H9 (cell line): ENCODE measurements around the gene C1S. TPM values are rescaled to one million over a fixed set of nuclear protein-coding genes. Genes with fewer than 3 reads are reported as not detected.

Experiments
- DNase-seq: peaks from one replicate; pipeline ENCODE4 v3.0.0-alpha.2; 2017
- H2AFZ ChIP-seq: one replicate; pipeline ENCODE4 v1.6.1; 2013; ENCODE audit warnings: mild to moderate bottlenecking, low read length, control low read depth, moderate library complexity
- H2AK5ac ChIP-seq: 2 replicates; pipeline ENCODE4 v1.6.1; 2013; ENCODE audit warnings: low read length, control low read depth, mixed read lengths; ENCODE audit not compliant: insufficient read length
- H2BK120ac ChIP-seq: one replicate; pipeline ENCODE4 v1.6.1; 2013; ENCODE audit warnings: low read depth, mild to moderate bottlenecking, low read length, control low read depth, inconsistent platforms; ENCODE audit not compliant: poor library complexity, severe bottlenecking
- H2BK12ac ChIP-seq: 2 replicates; pipeline ENCODE4 v1.6.1; 2013; ENCODE audit warnings: low read length, control low read depth, mixed read lengths, low read depth; ENCODE audit not compliant: insufficient read length
- H2BK15ac ChIP-seq: 2 replicates; pipeline ENCODE4 v1.6.1; 2013; ENCODE audit warnings: low read depth, low read length, control low read depth
- H2BK20ac ChIP-seq: one replicate; pipeline ENCODE4 v1.6.1; 2013; ENCODE audit warnings: low read depth, mild to moderate bottlenecking, low read length, control low read depth, inconsistent platforms; ENCODE audit not compliant: poor library complexity, severe bottlenecking
- H2BK5ac ChIP-seq: 2 replicates; pipeline ENCODE4 v1.6.1; 2013; ENCODE audit warnings: low read length, control low read depth, mixed read lengths; ENCODE audit not compliant: insufficient read length
- H3K14ac ChIP-seq: 2 replicates; pipeline ENCODE4 v1.6.1; 2013; ENCODE audit warnings: low read length, control low read depth; ENCODE audit not compliant: insufficient read depth
- H3K18ac ChIP-seq: 2 replicates; pipeline ENCODE4 v1.6.1; 2013; ENCODE audit warnings: low read depth, mild to moderate bottlenecking, mixed read lengths, low read length, control low read depth; ENCODE audit not compliant: insufficient read length
- H3K23ac ChIP-seq: 2 replicates; pipeline ENCODE4 v1.6.1; 2013; ENCODE audit warnings: low read length, control low read depth, mixed read lengths, low read depth; ENCODE audit not compliant: insufficient read length
- H3K23me2 ChIP-seq: 2 replicates; pipeline ENCODE4 v1.6.1; 2013; ENCODE audit warnings: low read depth, mild to moderate bottlenecking, mixed read lengths, low read length, control low read depth; ENCODE audit not compliant: insufficient read length, poor library complexity, severe bottlenecking
- H3K27ac ChIP-seq: 2 replicates; pipeline ENCODE4 v1.5.1; 2013; ENCODE audit warnings: low read length, control low read depth, mixed read lengths, low read depth; ENCODE audit not compliant: insufficient read length
- H3K27me3 ChIP-seq: 2 replicates; pipeline ENCODE4 v1.6.1; 2013; ENCODE audit warnings: low read length, control low read depth, inconsistent platforms; ENCODE audit not compliant: insufficient read depth
- H3K4ac ChIP-seq: 2 replicates; pipeline ENCODE4 v1.6.1; 2013; ENCODE audit warnings: low read depth, mild to moderate bottlenecking, control low read depth, inconsistent platforms, low read length, moderate library complexity
- H3K4me1 ChIP-seq: 2 replicates; pipeline ENCODE4 v1.6.1; 2013; ENCODE audit warnings: low read length, control low read depth, inconsistent platforms; ENCODE audit not compliant: insufficient read depth
- H3K4me2 ChIP-seq: 2 replicates; pipeline ENCODE4 v1.6.1; 2013; ENCODE audit warnings: low read length, control low read depth, mixed read lengths; ENCODE audit not compliant: insufficient read length, insufficient read depth
- H3K56ac ChIP-seq: 2 replicates; pipeline ENCODE4 v1.6.1; 2013; ENCODE audit warnings: low read depth, mild to moderate bottlenecking, mixed read lengths, low read length, control low read depth; ENCODE audit not compliant: insufficient read length
- H3K79me1 ChIP-seq: 2 replicates; pipeline ENCODE4 v1.6.1; 2013; ENCODE audit warnings: low read depth, mild to moderate bottlenecking, moderate library complexity, low read length, control low read depth, inconsistent platforms; ENCODE audit not compliant: insufficient read depth, poor library complexity, severe bottlenecking
- H3K79me2 ChIP-seq: 2 replicates; pipeline ENCODE4 v1.6.1; 2013; ENCODE audit warnings: low read length, control low read depth, inconsistent platforms; ENCODE audit not compliant: insufficient read depth
- H3K9ac ChIP-seq: 2 replicates; pipeline ENCODE4 v1.6.1; 2013; ENCODE audit warnings: low read length, control low read depth, mixed read lengths; ENCODE audit not compliant: insufficient read length; ENCODE audit errors: extremely low read depth
- H3K9me3 ChIP-seq: one replicate; pipeline ENCODE4 v1.6.1; 2013; ENCODE audit warnings: low read depth, low read length, inconsistent platforms; ENCODE audit not compliant: control insufficient read depth
- H3T11ph ChIP-seq: one replicate; pipeline ENCODE4 v1.6.1; 2013; ENCODE audit warnings: mild to moderate bottlenecking, low read length, control low read depth, inconsistent platforms
- H4K20me1 ChIP-seq: one replicate; pipeline ENCODE4 v1.6.1; 2013; ENCODE audit not compliant: control insufficient read depth, insufficient read length, insufficient read depth
- H4K5ac ChIP-seq: 2 replicates; pipeline ENCODE4 v1.6.1; 2013; ENCODE audit warnings: low read depth, mild to moderate bottlenecking, mixed read lengths, low read length, control low read depth; ENCODE audit not compliant: insufficient read length
- H4K8ac ChIP-seq: replicated peaks from 2 replicates; pipeline ENCODE4 v1.6.1; 2013; ENCODE audit warnings: low read length, control low read depth, mixed read lengths, low read depth; ENCODE audit not compliant: insufficient read length
- H4K91ac ChIP-seq: 2 replicates; pipeline ENCODE4 v1.6.1; 2013; ENCODE audit warnings: low read depth, mild to moderate bottlenecking, moderate library complexity, mixed read lengths, low read length, control low read depth; ENCODE audit not compliant: insufficient read length
- H3K27ac Mint-ChIP-seq, 3 experiments: 2 replicates in 2 of 3; 3 replicates in 1 of 3; pipeline ENCODE4 v1.8.0; 2020 to 2021; ENCODE audit warnings: mixed read lengths in 3 of 3, mild to moderate bottlenecking in 1 of 3, moderate library complexity in 1 of 3
- H3K27me3 Mint-ChIP-seq: 2 replicates; pipeline ENCODE4 v1.8.0; 2021; ENCODE audit warnings: low read depth, mild to moderate bottlenecking, moderate library complexity, mixed read lengths
- H3K36me3 Mint-ChIP-seq, 3 experiments: 2 replicates in 2 of 3; 3 replicates in 1 of 3; pipeline ENCODE4 v1.8.0; 2020 to 2021; ENCODE audit warnings: low read depth in 3 of 3, mixed read lengths in 3 of 3; ENCODE audit not compliant: insufficient read depth in 1 of 3
- H3K4me1 Mint-ChIP-seq, 2 experiments: 2 replicates each; pipeline ENCODE4 v1.8.0; 2020; ENCODE audit warnings: mixed read lengths in 2 of 2
- H3K4me3 Mint-ChIP-seq, 2 experiments: 2 replicates in 1 of 2; 3 replicates in 1 of 2; pipeline ENCODE4 v1.8.0; 2020 to 2021; ENCODE audit warnings: mild to moderate bottlenecking in 2 of 2, mixed read lengths in 2 of 2, moderate library complexity in 1 of 2
- H3K9me3 Mint-ChIP-seq, 2 experiments: 2 replicates in 1 of 2; 3 replicates in 1 of 2; pipeline ENCODE4 v1.8.0; 2020; ENCODE audit warnings: mild to moderate bottlenecking in 2 of 2, mixed read lengths in 2 of 2, moderate library complexity in 1 of 2
- CTCF ChIP-seq: fragments of 200-600 bp; sonication (generic); conservative IDR thresholded peaks from 3 replicates; pipeline ENCODE4 v1.8.0; 2021; ENCODE audit warnings: antibody characterized with exemption, mild to moderate bottlenecking
- WGBS: extraction: QIAGEN DNeasy Blood & Tissue Kit; methylation state at CpG from one replicate; pipeline ENCODE4 v1.1.7; 2013; ENCODE audit warnings: missing lambda C conversion rate, low lambda C conversion rate, mixed read lengths; ENCODE audit not compliant: insufficient read length; ENCODE audit errors: extremely low coverage; 5-methylcytosine and 5-hydroxymethylcytosine counted together
- total RNA-seq: library from RNA; stranded (reverse); gene quantifications from 2 replicates; pipeline ENCODE4 v1.2.1, GENCODE V29; 2021

The C1S gene
- total RNA-seq, 1 experiment from 2014 or later = 4.2 TPM

GRCh38 chr12:7108003-7108795 is 47.7 kb downstream of the C1S start:
- H3K14ac ChIP-seq = peak overlapping the region; percentile 33
- H3K4me2 ChIP-seq = peak overlapping the region; percentile 79
- DNase-seq = peak; percentile 87
- H2AFZ ChIP-seq = no peak overlapping the region
- no peak for TF ChIP-seq CTCF
- H2BK12ac ChIP-seq = no peak overlapping the region
- H2BK15ac ChIP-seq = no peak overlapping the region
- Mint-ChIP-seq H3K9me3 (peaks cover 6 to 12% of the 10 kb centered on the region in 2 experiments), H3K36me3 (peaks cover 17 to 31% (median 20%) of the 10 kb centered on the region in 3 experiments), H3K4me3 (peak overlapping the region; percentile 84 to 88), H3K27ac (peak overlapping the region; percentile 61 to 98 (median 92)), H3K4me1 (peaks cover 11 to 12% of the 10 kb centered on the region in 2 experiments), H3K27me3 (peaks cover 7% of the 10 kb centered on the region)
- no peak overlapping the region for H3K4ac ChIP-seq
- H4K91ac ChIP-seq = no peak overlapping the region
- H3K27me3 ChIP-seq = no peaks in the 10 kb centered on the region
- no peak overlapping the region for H2BK5ac ChIP-seq
- no peak overlapping the region for H3K56ac ChIP-seq
- peak overlapping the region; percentile 27 for H3K18ac ChIP-seq
- H2AK5ac ChIP-seq = no peak overlapping the region
- H3K23me2 ChIP-seq = peaks cover 11% of the 10 kb centered on the region
- no peak overlapping the region for H3K27ac ChIP-seq
- H3K4me1 ChIP-seq = no peaks in the 10 kb centered on the region
- H3K79me1 ChIP-seq = no peaks in the 10 kb centered on the region
- H3T11ph ChIP-seq = no peak overlapping the region
- H4K20me1 ChIP-seq = no peaks in the 10 kb centered on the region
- no peaks in the 10 kb centered on the region for H3K79me2 ChIP-seq
- no peak overlapping the region for H4K5ac ChIP-seq
- no peak overlapping the region for H4K8ac ChIP-seq
- H3K9ac ChIP-seq = peak overlapping the region; percentile 45
- no peak overlapping the region for H2BK20ac ChIP-seq
- no peak overlapping the region for H2BK120ac ChIP-seq
- WGBS = no CpG with 5 or more reads among the region's 30 CpGs
- no peaks in the 10 kb centered on the region for H3K9me3 ChIP-seq
- no peak overlapping the region for H3K23ac ChIP-seq
